TTC549 (cell line): ENCODE data around the gene CENPP.
"Not testable (repeated sequence)": the region's sequence is repeated elsewhere in the genome, so short reads cannot be mapped to it uniquely, and the experiment has no call there.

Source experiments
- FAIRE-seq: peaks from 2 replicates; lab custom pipeline; 2012; peaks lifted over from hg19 to GRCh38; lab: Jason Lieb, UNC

Gene CENPP

DNA sequence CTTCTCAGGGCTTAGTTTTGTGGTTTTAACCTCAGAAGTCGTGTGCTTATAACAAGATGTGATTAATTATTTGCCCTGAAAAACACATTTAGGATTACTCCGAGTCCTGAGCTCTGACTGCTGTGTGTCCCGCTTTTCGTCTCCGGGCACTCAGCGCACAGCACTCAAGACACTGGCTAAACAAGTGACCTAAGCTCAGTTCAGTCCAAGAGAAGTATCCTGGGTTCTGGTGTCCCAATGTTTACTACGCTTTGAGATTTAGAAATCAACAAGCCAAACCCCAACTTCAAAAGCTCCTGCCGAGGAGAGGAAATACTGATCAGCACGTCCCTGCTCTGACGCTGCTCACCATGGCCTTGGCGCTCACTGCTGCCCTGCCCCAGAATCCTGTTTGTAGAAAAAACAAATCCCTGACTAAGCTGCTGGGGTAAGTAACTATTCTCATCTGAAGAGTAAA, 290.9 kb downstream of the CENPP start:
- FAIRE-seq: no peak

DNA sequence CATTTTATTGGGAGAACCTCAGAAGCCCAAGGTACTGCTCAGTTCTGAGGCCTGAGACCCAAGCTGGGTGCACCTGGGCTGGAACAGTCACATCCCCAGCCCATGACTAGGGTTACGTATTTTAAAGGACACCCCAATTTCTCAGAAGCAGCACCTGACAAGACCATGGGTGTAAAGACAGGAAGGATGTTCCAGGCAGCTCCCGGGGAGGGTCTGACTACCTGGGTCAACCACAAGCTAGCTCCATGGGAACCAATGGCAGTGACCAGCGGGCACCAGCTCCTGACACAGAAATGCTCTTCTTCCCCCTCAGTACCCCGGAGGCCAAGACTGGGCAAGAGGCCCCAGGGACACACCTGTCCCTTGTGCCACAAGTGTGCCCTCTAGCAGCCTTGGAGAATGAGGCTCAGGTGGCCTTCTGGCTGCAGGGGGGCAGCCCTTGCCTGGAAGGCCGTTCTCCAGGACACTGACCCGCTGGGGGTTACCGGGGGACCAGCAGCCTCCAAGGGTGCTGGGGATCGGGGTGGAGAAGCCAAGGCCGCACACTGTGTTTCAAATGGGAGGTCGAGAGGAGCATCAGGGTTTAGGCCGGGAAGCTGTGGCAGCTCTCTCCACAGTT, 291.6 kb downstream of the CENPP start:
- no peak for FAIRE-seq

DNA sequence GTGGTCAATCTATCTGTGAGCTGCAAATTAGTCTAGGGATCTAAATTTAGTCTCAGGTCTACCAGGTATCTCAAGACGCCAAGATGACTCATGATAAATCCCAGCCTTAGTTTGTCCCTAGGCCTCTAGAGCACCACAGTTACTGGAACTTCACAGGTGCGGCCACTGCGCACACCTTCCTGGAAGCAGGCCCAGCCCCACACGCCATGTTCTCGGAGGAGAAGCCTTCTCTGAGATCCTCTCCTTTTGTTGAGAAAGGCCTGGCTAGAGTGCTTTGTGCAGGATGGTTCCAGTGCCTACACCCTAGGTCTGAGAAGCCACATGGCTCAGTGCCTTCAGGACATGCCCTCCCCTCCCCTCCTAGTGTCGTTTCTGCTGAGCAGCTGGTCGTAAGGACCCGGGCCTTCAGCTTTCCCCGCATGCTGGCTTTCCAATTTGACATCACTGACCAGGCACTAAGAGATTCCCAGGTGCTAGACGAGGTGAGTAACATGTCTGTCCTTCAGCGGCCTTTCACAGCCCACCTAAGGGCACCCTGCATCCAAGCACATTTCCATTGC, 292.3 kb downstream of the CENPP start:
- no peak for FAIRE-seq

DNA sequence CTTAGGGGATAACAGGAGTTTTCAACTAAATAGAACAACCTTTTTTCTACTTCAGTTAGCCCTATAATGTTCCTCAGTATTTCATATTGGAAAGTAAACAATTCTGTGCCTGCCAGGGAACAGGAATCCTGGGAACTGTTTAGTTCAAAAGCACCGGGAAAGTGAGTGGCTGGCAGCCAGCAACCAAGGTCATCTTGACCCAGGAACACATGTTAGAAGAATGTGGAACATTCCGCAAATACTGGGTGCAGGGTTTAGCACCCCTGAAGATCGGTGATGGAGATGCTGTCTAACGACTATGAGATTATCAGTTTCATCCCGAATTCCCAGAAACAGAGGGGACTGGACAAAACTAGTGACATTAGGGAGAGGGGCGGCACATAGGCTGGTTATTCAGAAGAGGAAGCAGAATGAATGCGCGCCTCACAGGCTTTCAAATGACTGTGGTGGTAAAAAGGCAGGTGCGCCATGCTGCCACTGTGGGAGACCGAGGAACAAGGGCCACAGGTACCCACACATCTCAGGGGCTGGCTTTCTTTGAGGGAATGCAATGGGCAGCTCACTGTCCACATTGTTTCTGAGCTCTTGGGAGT, 293.0 kb downstream of the CENPP start:
- no peak for FAIRE-seq

DNA sequence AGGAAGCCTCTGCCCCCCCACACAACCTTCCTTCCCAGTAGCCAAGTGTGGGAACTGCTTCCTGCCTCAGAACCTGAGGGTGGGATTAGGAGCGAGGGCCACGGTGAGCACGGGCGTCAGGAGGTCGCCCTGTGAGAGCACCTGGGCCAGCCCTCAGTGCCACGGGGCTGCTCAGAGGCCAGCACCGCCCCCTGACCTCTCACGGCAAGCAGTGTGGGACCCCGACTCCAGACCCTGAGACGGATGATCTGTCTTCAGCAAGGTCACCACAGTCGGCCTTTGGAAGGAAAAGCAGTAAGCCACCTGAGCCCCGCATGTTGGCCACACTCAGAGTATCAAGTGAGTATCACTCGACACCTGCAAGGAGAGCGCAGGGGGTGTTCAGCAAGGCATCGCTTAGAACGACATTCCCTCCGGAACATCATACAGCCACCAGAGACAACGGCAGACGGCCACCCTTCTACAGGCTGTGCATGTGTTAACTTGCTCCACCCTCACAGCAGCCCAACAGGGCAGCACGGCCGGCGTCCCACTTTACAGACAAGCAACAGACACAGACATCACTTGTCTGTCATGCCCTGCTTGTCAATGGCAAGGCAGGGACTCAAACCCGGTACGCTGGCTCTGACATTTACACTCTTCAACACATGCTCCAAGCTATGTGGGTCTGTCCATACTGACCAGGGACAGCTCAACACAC, 294.0 kb downstream of the CENPP start:
- FAIRE-seq: no peak

DNA sequence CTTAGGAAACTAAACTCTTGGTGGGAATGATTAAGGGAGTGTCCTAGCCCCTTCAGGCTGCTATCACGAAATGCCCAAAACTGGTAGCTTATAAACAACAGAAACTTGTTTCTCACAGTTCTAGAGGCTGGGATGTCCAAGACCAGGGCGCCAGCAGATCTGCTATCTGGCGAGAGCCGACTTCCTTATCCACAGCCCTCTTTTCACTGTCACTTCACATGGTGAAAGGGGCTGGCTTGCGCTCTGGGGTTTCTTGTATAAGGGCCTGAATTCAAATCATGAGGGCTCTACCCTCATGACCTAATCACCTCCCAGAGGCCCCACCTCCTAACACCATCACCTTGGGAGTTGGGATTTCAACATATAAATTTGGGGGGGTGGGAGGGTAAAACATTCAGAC, 295.1 kb downstream of the CENPP start:
- FAIRE-seq: no peak

DNA sequence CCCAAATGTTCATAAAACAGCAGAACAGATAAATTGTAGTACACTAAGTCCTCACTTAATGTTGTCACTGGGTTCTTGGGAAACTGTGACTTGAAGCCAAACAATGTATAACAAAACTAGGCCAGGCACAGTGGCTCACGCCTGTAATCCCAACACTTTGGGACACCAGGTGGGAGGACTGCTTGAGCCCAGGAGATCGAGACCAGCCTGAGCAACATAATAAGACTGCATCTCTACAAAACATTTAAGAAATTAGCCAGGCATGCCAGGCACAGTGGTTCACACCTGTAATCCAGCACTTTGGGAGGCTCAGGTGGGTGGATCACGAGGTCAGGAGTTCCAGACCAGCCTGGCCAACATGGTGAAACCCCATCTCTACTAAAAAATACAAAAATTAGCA, 298.2 kb downstream of the CENPP start:
- not testable (repeated sequence) for FAIRE-seq

DNA sequence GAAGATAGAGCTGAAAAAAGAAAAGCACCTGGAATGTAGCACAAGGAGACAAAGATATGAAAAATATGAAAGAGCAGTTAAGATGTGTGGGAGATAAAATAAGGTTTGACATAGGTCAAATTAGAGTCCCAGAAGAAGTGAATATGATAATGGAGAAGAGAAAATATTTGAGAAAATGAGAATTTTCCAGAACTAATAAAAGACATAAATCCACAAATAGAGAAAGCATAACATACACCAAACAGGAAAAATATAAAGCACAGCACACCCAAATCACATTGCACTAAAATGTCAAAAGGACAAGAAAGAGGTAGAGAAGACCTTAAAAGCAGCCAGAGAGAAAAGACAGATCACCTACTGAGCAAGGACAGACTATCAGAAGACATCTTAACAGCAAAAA, 300.7 kb downstream of the CENPP start:
- no peak for FAIRE-seq

DNA sequence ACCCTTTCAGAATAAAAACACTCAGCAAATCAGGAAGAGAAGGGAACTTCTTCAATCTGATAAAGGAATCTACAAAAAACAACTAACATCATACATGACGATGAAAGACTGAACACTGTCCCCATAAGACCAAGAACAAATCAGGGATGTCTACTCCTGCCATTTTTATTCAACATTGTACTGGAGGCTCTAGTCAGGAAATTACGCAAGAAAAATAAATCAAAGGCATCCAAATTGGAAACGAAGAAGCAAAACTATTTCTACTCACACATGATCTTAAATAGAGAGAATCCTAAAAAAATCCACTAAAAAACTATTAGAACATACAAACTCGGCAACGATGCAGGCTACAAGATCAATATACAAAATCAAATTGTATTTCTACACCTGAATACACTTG, 301.9 kb downstream of the CENPP start:
- FAIRE-seq: no peak

DNA sequence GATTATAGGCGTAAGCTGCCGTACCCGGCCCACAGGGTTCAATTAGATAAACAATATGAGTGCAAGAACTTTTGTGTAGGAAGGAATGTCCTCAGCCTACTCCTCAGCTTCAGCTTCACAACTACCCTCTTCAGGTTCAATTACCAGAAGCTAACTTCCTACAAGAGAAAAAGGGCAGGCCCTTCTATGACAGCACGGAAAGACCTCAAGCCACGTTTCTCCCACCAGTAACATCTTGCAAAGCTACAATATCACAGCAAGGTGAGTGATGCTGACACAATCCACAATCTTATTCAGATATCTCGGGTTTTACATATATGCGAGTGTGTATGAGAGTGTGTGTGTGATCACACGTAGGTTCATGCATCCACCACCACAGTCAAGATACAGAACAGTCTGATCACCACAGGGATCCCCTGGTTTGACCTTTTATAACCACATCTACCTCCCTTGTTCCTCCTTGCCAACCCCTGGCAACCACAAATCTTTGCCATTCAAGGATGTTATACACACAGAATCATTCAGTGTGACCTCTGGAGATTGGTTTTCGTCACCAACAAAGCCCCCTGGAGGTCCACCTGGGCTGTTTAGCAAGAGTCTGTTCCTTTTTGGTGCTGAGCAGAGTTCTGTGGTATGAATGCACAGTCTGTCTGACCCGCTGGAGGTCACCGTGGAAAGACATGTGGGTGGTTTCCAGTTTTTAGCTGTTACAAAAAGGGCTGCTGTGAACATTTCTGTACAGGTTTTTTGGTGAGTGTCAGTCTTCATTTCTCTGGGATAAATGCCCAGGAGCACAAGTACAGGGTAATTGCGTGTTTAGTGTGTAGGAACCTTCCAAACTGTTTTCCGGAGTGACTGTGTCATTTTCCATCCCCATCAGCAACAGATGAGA, 305.9 kb downstream of the CENPP start:
- no peak for FAIRE-seq

DNA sequence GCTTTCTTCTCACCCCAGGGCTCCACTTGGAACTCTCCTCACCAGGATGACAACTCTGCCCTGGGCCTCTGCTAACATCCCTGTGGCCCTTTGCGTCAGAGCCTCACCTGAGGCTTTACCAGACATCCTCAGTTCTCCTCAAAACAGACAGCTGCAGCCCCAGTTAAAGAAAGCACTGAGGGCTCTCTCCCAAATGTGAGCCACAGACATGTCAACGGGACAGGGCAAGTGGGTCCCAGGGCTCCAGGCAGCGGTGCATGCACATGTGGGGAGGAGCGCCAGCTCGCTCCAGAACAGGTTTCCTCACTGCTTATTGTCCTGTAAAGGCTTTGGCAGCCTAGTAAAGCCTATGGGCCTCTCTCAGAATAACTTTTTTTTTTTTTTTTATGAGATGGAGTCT, 306.9 kb downstream of the CENPP start:
- no peak for FAIRE-seq

DNA sequence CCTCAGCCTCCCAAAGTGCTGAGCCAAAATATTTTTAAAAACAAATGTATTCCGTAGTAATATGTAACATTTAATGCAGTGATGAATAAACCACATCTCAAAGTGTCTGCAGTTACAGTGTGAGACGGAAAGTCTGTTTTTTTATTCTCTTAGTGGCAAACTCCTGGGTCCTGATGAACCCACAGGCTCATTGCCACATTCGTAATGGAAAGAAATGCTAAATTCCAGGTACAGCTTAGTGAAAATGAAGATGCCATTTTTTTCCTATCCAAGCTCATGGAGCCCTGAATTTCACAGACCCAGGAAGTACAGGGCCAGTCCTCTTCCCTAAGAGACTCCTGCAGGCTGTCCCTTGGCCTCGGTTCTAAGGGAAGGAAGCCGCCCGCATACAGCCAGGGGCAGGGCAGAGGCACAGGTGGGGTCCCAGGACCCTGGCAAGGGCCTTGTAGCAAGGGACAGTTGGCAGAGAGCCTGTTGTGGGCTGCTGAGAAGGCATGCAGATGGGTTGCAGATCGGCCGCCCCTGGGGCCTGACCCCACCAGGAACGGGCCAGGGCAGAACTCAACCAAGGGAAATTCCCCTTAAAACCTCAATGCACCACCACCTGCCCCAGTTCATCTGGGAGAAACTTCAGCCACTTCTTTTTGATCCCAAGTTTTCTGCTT, 308.0 kb downstream of the CENPP start:
- no peak for FAIRE-seq

DNA sequence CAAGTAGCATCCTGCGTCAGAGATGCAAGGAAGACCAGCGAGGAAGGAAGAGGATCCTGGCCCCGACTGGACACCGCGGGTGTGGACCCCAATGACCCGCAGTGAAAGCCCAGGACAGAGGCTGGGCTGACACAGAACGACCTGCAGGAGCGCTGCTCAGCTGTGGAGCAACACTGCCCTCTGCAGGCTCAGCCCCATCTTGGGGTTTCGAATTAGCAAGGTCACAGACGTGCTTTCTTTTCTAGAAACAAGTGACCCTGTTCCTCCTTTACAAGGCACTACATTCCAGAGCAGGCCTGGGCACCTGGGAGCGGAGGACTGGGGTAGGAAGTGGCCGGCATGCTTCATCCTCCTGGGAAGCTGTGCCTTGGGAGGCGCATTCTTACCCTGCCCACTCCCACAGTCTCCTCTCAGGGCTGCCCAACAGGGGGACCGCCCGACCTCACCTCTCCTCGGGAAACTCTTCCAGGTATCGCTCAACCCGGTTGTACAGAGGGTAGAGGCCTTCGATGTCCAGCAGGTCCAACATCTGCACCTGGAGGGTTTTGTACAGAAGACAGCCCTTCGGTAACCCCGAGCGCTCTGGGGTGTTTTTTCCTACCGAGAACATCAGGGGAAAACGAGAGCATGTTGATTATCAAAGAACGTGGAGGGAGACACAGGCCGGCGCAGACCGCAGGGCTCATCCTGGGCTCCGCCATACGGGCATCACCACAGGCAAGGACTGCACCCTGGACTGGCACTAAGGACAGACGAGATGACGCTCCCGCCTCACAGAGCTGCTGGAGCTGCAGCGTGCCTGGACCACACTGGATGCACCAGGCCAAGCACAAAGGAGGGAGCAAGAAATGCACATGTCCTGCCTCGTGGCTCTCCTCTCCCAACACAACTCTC, 309.2 kb downstream of the CENPP start:
- no peak for FAIRE-seq

DNA sequence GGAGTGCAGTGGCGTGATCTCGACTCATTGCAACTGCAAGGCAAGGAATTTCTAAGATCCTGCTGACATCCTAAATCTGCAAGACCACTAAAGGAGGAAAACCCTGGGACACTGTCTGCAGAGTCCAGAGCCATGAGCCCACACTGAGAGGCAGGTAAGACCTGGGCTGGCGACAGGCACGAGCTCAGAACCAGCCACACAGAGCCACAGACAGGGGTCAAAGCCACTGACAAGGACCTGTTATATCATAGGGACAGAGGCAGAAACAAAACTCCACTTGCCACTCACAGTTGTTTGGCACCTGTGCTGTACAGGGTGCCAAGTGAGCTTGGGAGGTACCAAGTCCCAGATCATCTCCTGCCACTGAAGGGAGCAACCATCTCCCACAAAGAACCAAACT, 310.0 kb downstream of the CENPP start:
- FAIRE-seq: no peak

DNA sequence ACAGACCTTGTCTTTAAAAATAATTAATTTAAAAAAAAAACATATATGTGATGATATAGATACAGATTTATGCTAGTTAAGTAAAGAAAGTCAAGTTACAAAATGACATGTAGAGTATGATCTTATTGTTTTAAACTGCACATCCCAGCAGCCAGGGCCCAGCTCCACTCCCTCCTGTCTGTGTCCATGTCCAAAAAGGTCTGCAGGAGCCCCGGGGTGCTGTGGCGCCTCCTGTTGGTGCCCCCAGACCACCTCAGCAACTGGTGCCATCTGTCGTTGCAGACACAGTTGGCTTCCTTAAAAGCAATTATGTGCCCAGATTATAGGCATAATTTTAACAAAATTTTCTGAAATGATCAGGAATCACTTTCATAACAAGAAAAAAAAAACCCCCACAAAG, 310.9 kb downstream of the CENPP start:
- FAIRE-seq: no peak

DNA sequence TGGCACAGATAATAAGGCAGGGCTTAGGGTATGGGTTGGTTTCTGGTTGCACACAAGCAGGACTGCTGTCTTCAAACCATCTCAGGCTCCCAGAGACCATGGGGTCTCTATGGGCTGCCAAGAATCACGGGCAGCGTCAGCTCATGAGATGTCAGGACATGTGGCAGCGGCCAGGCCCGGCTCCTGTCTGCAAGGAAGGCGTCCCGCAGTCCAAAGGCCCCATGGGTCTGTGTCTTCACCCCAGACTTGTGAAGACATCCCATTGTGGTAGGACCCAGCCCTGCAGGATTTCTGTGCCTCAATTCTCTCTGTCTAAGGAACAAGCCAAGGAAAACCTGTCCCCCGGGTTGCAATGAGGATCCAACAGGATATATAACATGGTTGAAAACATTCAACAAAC, 311.6 kb downstream of the CENPP start:
- no peak for FAIRE-seq

DNA sequence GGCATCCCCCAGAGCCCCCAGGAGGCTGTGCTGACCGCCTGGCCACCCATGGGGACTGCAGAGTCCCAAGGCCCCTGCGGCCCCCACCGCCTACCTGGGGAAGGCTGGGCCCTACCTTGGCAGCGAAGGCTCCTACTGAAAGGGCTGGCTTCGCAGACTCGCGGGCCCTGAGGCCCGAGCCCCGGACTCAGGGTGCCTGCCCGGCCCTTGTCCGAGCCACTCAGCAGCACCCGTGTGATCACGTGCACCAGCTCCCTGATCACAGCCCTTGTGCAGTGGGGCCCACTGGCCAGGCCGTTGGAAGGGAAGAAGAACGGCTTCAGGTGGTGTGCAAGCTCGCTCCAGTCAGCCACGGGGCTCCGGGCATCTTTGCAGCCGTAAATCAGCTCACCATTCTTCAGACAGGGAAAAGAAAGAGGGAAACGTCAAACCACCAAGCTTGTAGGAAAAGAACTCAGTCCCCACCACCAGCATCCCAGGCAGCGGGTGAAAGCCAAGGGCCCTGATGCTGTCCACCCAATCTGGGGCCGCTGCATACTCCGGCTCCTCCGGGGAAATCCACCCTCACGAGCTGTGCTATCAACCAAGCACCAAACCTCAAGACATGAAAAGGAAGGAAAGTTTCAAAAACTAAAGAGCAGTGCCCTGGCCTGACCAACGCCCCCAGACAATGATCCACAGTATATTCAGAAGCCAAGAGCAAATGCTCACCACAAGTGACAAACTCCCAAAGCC, 312.3 kb downstream of the CENPP start:
- FAIRE-seq: no peak

DNA sequence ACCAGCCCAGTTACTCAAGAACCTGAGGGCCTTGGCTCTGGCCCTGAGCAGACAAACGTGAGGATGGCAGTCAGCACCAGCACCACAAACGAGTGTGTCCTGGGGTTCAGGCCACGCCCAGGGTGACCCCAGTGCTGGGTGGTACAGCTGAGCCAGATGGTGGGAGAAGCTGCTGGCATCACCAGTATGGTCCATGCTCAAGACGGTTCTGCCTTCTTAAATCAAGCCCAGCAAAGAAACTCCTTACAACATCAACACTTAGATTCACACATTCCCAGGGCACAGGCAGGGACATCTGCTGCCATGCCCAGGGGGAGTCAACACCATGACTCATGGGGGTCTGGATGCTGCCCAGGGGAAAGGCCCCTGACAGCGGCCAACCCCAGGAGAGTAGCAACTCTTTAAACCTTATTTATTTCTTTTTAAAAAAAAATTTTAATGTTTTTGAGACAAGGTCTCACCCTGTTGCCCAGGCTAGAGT, 312.9 kb downstream of the CENPP start:
- FAIRE-seq: no peak

DNA sequence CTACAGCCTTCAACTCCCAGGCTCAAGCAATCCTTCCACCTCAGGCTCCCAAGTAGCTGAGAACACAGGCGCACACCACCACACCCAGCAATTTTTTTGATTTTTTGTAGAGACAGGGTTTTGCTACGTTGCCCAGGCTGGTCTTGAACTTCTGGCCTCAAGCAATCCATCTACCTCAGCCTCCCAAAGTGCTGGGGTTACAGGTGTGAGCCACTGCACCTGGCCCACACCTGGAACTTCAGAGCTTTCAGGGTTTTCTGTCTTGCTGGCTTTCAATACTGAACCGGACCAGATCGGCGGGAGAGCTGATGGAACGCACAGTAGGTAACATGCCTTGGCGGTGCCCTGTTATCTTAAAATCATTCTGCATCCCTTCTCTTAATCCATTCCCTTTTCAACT, 313.4 kb downstream of the CENPP start:
- FAIRE-seq: no peak

DNA sequence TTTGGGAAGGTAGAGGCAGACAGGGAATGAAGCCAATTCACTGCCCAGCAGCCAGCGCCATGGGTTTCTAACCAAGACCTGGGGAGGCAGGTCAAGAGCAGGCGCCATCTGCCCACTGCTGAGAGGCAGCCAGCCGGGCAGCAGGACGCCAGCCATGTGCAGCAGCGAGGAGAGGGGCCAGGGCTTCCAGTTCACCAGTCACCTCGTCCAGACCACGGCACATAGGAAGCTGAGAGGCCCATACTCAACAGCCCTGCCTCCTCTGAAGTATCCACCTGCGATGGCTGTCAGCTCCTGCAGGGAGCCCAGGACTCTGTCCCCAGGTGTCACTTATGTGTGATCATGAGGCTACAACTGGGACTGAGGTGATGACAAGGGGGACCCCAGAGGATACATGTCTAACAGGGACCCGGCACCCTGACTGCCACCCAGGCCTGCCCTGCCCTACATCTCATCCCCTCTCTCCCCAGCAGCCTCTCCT, 314.1 kb downstream of the CENPP start:
- no peak for FAIRE-seq
